Activated CD4-positive, alpha-beta T cell treated with anti-CD3 and anti-CD28 coated beads, Interleukin-2, amount 50 U/mL, for 1 hour (primary cell): ENCODE data around the gene PBX4.
A peak's percentile ranks its signal among the peaks of the same experiment; 100 is the strongest.

Experiments
- DNase-seq: peaks from one replicate; pipeline ENCODE4 v3.0.0-alpha.2; 2020

Gene PBX4

GRCh38 chr19:19537075-19538048 is 81.1 kb downstream of the PBX4 start:
- DNase-seq = no peak

DNA sequence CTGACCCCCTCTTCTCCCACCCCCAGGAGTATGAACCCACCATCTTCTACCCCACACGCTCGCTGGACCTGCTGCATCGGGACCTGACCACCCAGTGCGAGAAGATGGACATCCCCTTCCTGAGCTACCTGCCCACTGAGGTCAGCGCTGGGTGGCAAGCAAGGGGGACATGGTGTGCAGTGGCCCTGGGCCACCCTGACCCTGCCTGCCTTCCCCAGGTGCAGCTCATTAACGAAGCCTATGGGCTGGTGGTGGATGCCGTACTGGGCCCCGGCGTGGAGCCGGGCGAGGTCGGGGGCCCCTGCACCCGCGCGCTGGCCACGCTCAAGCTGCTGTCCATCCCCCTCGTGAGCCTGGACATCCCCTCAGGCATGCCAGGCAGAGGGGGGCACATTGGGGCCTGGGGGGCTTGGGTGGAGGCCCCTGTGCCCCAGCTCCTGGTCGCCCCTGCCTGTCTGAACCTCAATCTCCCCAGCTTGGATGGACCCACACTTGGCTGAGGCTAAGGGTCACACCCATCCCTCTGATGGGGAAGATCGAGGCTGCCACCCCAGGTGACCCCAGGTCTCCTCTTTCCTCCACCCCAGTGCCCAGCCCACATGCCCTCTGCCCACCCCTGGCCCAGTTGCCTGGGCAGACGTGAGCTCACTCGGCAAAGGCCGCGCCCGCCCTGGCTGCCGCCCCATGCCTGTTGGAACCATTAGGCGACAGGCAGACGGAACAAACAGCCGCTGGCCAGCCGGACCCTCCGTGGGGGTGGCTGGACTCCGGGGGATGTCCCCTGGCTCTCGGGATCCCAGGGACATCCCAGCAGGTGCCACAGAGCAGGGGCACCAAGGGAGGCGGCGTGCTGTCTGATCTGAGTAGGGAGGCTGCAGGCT is 82.9 kb downstream of the PBX4 start:
- no peak for DNase-seq

GRCh38 chr19:19534556-19535265 is 83.8 kb downstream of the PBX4 start:
- DNase-seq = no peak

GRCh38 chr19:19533841-19534240 is 84.6 kb downstream of the PBX4 start:
- no peak for DNase-seq

DNA sequence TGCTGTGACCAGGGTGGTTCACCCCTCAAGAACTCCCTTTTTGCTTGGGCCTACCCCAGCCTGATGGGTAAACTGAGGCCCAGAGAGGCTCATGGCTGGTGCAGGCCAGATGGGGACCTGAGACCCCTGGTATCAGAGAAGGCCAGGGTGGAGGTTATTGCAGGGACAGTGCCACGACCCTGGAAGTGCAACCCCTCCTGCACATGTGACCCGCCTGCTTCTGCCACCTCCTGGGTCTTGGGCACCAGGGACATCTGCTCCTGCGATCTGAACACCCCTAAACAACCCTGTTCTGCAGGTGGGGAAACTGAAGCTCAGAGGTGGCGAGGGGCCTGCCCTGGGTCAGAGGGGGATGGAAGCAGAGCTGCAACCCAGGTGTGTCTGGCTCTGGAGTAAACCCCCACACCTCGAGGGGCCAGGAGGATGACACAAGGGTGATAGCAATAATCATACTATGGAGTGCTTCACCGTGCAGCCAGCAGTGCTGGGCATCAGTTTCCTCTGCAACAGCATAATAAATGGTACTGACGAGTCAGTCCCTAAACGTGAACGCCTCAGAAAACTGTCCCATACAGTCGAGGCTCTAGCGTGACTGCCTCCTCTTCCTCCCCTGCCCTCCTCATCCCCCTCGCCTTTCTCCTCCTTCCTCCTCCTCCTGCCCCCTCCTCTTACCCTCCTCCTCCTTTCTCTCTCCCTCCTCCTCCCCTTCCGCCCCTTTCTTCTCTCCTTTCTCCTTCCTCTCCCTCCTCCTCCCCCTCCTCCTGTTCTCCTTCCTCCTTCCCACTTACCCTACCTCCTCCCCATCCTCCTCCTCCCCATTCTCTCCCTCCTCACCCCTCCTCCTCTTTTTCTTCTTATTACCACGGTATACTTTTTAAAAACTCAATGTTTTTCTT is 85.4 kb downstream of the PBX4 start:
- no peak for DNase-seq

DNA sequence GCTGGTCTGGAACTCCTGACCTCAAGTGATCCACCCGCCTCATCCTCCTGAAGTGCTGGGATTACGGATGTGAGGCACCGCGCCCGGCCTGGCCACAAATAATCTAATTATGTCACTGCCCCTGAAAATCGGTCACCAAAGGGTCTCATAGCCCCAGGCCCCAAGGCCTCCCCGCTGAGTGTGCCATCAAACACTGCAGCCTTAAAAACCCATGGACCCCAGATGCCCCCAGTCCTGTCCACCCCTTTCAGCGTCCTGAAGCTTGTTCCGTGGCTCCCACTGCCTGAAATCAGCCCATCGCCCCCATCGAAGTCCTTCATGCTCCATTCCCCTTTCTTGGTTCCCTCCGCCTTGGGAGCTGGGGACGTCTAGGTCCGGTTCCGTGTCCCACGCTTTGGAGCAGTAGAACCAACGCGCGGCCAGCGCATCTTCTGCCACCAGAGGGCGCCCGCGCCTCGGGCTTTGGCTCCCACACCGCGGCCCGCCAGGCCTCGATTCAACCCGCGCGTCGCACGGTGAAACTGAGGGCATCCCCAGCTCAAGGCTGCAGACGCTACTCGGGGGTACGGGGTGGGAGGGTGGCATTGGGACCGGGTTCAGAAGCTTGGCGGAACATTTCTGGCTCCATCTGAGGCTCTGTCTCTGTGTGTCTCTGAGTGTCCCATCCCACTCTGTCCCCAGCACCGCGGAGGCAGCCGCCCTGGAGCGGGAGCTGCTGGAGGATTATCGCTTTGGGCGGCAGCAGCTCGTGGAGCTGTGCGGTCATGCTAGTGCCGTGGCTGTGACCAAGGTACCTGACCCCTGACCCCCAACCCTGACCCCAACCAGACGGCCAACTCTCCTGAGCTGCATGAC is 86.3 kb downstream of the PBX4 start:
- peak; percentile 90 for DNase-seq

DNA sequence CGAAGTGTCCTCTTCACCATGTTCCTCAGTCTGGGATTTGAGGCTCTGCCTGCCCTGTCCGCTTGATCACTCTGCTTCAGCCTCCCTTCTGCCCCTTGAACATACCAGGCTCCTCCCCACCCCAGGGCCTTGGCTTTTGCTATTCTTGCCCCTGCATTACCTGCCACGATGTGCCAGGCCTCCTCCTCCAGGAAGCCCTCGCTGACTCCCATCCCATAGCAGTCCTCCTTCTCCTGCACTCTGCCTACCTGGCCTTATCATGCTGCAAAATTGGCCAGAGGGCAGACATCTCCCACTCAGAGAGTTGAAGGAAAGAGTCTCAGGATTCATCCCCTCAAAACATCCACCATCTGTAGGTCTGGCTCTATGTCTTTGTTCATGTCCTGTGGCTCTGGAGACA is 87.6 kb downstream of the PBX4 start:
- no peak for DNase-seq

GRCh38 chr19:19530423-19530804 is 88.1 kb downstream of the PBX4 start:
- DNase-seq = no peak

- DNase-seq = no peak
Measured at GRCh38 chr19:19529783-19530422, 88.6 kb downstream of the PBX4 start.

DNA sequence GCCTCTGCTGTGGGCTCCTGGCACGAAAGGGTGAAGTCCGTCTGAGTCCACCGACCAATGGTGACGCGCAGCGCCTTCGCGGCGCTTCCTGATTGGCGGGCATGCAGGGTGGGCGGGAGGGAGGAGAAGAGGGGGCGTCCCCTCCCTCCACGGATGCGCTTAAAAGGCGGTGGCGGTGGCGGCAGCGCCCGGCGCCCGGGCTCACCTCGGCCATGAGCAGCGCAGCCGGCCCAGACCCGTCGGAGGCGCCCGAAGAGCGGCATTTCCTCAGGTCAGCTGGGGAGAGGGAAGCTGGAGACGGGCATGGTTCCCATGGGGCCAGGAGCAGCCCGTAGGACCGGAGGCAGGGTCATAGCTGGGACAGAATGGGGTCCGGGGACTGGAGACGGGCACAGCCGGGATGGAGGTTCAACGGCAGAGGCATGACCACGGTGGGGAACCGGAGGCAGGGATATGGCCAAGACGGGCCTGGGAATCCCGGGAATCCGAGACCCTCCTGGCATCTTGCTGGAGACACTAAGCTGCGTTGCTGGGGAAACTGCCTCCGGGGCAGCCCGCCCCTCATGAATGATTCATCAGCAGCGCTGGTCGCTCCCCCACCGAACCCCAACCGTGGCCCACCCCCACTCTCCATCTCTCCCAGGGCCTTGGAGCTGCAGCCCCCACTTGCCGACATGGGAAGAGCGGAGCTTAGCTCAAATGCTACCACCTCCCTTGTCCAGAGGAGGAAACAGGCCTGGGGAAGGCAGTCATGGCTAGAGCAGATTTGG is 89.6 kb downstream of the PBX4 start, which contains the start of gene YJEFN3:
Gene YJEFN3 (plus strand): TSS at position 191 of the 770 bp plus-strand sequence. CDS start 22 bp downstream, at position 213.
- no peak for DNase-seq

DNA sequence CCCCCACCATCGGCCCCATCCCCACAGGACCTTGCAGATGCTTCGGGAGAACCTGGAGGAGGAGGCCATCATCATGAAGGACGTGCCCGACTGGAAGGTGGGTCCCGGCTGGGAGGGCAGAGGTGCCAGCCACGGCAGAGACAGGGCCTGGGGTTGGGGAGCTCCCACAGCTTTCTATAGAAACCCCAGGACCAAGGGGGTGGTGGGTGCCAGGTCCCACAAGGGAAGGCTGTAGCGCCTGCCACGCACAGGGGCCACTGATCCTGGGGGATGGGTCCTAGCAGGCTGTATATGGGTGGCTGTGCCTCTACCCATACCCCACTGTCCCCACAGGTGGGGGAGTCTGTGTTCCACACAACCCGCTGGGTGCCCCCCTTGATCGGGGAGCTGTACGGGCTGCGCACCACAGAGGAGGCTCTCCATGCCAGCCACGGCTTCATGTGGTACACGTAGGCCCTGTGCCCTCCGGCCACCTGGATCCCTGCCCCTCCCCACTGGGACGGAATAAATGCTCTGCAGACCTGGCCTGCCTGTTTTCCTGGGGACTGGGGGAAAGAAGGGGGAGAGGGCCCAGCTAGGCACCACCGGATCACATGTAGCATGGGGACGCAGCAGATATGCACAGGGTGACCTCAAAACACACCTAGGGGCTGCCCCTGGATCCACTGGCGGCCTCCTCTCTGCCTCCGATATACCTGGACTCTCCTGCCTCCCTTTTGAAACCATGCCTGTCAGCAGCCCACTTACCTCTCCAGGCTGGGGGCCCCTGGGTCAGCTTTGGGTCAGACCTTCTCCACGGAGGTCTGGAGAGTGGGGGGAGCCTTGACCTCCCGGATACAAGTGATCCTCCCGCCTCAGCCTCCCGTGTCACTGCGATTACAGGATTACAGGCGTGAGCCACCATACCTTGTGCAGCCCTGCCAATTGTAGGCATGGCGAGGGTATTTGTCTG is 90.5 kb downstream of the PBX4 start:
- DNase-seq = no peak

DNA sequence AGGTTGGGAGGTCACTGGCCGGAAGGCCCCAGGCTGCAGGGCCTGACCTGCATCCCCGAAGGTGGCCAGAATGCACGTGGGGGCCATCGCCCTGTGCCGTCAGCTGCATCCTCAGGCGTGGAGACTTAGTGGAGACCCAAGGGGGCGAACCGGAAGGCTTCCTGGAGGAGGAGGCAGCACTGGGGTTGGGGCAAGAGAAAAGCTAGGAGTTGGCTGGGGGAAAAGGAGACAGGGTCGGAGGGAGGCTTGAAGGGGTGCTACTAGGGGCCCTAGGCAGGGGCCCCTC is 91.2 kb downstream of the PBX4 start:
- DNase-seq = no peak

DNA sequence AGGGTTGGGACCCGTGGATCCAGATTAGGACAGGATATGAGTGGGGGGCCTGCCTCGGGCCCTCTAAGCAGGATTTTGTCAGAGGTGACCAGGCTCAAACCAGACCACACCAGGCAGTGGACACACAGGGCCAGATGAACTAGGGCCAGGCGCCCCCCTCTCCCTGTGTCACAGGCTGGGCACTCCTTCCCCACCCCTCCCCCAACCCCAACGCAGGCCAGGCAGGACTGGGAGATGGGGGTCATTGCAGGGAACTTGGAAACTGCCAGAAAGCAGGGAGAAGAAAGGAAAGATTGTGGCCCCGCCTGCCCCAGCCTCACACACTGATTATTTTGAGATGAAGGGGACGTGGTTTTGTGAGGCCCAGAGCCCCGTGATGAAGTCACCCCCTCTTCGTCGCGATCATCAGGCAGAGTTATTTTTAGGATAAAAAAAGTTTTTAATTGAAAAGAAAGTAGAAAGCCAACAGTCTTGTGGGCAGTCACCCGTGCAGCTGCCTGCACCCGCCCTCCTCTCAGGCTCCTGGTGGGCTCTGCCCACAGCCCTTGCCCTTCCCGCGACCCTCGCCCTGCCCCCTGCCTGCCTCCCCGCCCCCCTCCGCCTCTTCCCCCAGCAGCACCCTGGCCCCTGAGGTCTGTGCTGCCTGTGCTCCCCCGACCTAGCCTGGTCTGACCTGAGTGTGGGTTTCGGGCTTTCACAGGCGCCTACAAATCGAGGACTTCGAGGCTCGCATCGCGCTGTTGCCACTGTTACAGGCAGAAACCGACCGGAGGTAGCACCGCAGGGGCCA is 91.7 kb downstream of the PBX4 start:
- DNase-seq = no peak

- DNase-seq = no peak
Measured at GRCh38 chr19:19525611-19526380, 92.7 kb downstream of the PBX4 start.

DNA sequence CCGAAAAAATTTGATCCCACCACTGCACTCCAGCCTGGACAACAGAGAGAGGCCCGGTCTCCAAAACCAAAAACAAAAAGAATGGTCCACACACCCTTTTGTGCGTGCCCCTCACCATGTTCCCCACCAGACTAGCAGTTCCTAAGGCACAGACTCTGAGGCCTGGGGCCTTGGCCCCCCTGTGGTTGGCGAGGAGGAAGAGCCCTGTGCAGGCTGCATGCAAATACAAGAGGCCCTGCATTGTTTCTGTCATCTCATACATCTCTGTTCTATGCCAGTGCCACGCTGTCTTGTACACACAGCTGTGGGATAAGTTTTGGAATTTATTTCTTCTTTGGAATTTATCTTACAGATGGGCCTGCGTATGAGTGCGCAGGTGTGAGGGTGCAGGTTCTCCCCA is 94.4 kb downstream of the PBX4 start:
- DNase-seq = no peak

GRCh38 chr19:19523177-19523576 is 95.3 kb downstream of the PBX4 start:
- no peak for DNase-seq

- DNase-seq = no peak
Measured at GRCh38 chr19:19520989-19521388, 97.5 kb downstream of the PBX4 start.
